ENCODE data around the gene MRAP. TPM values are rescaled to one million over a fixed set of nuclear protein-coding genes. Genes with fewer than 3 reads are reported as not detected.
"Not testable (repeated sequence)": the region's sequence is repeated elsewhere in the genome, so short reads cannot be mapped to it uniquely, and the experiment has no call there.

MRAP gene
- total RNA-seq, 1 donor from 2014 or later: not detected

DNA sequence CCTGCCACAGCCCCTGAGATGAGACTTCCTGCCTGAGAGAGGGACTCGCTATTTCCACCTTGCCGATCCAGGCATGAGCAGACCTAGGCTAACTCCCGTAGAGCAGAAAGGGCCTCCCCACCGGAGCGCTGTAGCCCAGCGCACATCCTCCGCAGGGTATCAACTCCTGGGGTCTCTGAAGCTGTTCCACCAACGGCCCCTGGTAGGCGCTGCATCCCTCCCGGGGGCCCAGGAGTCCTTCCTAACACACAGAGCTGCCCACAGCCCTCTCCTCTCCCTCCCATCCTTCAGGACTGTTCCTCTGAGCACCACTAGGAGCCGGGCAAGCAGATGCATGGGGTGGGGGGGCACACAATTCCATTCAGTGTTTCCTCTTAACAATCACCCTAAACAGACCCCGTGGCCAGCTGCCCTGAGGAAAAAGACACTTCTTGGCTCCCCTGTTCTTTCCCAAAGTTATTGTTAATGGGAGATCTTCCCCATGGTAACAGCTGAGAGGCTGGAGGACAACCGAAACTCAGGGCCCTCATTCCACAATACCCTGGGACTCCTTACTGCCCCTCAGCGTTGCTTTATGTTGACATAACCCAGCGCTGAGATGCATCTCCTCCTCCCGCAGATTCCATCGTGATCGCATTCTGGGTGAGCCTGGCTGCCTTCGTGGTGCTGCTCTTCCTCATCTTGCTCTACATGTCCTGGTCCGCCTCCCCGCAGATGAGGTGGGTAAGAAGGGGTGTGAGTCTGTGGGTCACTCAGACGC, 7.5 kb downstream of the MRAP start:
- DNase-seq (ENCODE audit: low spot score in 2 of 2, unreplicated experiment in 2 of 2): peak in 1 of 2 experiments; percentile 38
- Mint-ChIP-seq H3K4me1 (no peaks in the 10 kb centered on the region), H3K4me3 (no peak overlapping the region), H3K27me3 (ENCODE audit: low read depth) (no peaks in the 10 kb centered on the region), H3K36me3 (peaks cover 12% of the 10 kb centered on the region), H3K9me3 (no peaks in the 10 kb centered on the region), H3K27ac (no peak overlapping the region)
- TF ChIP-seq, protein P1, sequence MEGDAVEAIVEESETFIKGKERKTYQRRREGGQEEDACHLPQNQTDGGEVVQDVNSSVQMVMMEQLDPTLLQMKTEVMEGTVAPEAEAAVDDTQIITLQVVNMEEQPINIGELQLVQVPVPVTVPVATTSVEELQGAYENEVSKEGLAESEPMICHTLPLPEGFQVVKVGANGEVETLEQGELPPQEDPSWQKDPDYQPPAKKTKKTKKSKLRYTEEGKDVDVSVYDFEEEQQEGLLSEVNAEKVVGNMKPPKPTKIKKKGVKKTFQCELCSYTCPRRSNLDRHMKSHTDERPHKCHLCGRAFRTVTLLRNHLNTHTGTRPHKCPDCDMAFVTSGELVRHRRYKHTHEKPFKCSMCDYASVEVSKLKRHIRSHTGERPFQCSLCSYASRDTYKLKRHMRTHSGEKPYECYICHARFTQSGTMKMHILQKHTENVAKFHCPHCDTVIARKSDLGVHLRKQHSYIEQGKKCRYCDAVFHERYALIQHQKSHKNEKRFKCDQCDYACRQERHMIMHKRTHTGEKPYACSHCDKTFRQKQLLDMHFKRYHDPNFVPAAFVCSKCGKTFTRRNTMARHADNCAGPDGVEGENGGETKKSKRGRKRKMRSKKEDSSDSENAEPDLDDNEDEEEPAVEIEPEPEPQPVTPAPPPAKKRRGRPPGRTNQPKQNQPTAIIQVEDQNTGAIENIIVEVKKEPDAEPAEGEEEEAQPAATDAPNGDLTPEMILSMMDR (IDR thresholded peaks at IDR 0.05; ENCODE audit: unreplicated experiment): no peak

DNA sequence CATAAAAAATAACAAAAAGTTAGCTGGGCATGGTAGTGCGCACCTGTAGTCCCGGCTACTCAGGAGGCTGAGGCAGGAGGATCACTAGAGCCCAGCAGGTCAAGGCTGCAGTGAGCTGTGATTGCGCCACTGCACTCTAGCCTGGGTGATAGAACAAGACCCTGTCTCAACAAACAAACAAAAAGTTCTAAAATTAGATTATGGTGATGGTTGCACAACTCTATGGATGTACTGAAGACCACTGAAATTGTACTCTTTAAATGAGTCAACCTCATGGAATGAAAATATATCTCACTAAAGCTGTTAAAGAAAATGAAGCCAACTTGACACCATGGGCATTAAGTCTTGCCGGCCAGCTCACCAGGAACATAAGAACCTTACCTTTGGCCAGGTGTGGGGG, 9.1 kb downstream of the MRAP start:
- TF ChIP-seq, protein P1 (IDR thresholded peaks at IDR 0.05; ENCODE audit: unreplicated experiment): no peak
- no peak for DNase-seq (ENCODE audit: low spot score in 2 of 2, unreplicated experiment in 2 of 2)
- H3K4me1 Mint-ChIP-seq: no peaks in the 10 kb centered on the region
- no peaks in the 10 kb centered on the region for H3K27me3 Mint-ChIP-seq (ENCODE audit: low read depth)
- no peaks in the 10 kb centered on the region for H3K9me3 Mint-ChIP-seq
- H3K27ac Mint-ChIP-seq: no peak overlapping the region
- no peak overlapping the region for H3K4me3 Mint-ChIP-seq
- H3K36me3 Mint-ChIP-seq: peaks cover 6% of the 10 kb centered on the region

DNA sequence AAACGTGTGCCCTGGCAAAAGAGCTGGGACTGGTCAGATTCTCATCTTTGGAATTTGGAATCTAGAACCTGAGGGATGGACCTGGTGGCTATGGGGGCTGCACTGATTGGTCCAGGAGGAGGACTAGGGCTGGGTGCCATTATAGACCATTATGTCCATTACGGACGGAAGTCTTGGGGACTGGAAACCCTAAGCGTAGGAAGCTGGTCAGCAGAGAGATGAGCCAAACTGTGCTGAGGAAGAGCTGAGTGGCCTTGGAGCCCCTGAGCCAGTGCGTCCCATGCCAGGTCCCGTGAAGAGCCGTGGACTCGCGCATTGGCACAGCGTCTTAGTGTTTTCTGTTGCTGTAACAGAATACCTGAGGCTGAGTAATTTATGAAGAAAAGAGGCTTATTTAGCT, 10.0 kb downstream of the MRAP start:
- Mint-ChIP-seq H3K4me3 (no peak overlapping the region), H3K27me3 (ENCODE audit: low read depth) (no peaks in the 10 kb centered on the region), H3K36me3 (peaks cover 6% of the 10 kb centered on the region), H3K9me3 (no peaks in the 10 kb centered on the region), H3K27ac (no peak overlapping the region), H3K4me1 (no peaks in the 10 kb centered on the region)
- TF ChIP-seq, protein P1 (IDR thresholded peaks at IDR 0.05; ENCODE audit: unreplicated experiment): no peak
- DNase-seq (ENCODE audit: low spot score in 2 of 2, unreplicated experiment in 2 of 2): peak in 1 of 2 experiments; percentile 20

DNA sequence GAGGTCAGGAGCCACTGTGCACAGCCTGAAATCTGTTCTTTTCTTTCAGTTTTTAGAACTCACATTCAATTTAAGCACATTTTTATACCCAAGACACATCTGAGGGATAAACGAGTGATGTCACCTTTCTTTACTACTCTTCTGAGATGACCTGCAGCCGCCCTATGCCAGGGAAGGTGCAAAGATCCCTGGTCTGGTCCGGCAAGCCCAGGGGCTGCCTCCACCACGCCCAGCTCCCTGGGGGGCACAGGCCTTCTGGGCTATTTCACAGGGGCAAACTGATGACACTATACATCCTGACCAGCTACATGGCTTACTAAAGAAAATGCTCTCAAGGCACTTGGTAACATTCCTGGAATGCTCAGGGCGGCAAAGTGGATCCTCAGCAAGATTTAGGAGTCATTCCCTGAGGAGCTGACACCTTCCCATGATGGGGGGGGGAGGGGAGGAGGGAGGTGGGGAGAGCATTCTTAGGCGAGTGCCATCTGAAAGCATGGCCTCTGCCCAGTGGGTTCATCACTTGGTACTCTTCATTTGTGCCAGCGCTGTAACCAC, 11.3 kb downstream of the MRAP start:
- TF ChIP-seq, protein P1 (IDR thresholded peaks at IDR 0.05; ENCODE audit: unreplicated experiment): no peak
- Mint-ChIP-seq H3K9me3 (no peaks in the 10 kb centered on the region), H3K27me3 (ENCODE audit: low read depth) (no peaks in the 10 kb centered on the region), H3K4me3 (no peak overlapping the region), H3K4me1 (no peaks in the 10 kb centered on the region), H3K36me3 (peaks cover 12% of the 10 kb centered on the region), H3K27ac (no peak overlapping the region)
- DNase-seq (ENCODE audit: low spot score in 2 of 2, unreplicated experiment in 2 of 2): peak in 1 of 2 experiments; percentile 13

DNA sequence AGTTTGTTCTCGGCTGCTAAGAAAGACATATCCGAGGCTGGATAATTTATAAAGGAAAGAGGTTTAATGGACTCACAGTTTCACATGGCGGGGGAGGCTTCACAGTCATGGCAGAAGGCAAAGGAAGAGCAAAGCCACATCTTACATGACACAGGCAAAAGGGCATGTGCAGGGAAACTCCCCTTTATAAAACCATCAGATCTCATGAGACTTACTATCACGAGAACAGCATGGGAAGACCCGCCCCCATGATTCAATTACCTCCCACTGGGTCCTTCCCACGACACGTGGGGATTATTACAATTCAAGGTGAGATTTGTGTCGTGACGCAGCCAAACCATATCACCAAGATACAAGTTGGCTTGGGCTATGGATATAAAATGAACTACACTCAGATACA, 12.3 kb downstream of the MRAP start:
- not testable (repeated sequence) for H3K27ac Mint-ChIP-seq; H3K27me3 Mint-ChIP-seq (ENCODE audit: low read depth); H3K9me3 Mint-ChIP-seq; H3K4me3 Mint-ChIP-seq; H3K4me1 Mint-ChIP-seq
- peaks cover 12% of the 10 kb centered on the region for H3K36me3 Mint-ChIP-seq
- DNase-seq (ENCODE audit: low spot score in 2 of 2, unreplicated experiment in 2 of 2): peak in 1 of 2 experiments; percentile 7

DNA sequence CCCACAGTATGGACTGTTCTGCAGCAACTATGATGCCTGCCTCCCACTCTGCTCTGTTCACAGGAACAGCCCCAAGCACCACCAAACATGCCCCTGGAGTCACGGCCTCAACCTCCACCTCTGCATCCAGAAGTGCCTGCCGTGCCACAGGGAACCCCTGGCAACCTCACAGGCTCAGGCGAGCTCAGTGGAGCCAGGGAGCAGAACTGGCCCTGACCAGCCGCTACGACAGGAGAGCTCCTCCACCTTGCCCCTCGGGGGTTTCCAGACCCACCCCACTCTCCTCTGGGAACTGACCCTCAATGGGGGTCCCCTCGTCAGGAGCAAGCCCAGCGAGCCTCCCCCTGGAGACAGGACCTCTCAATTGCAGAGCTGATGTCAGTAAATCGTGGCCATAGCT, 13.0 kb downstream of the MRAP start:
- Mint-ChIP-seq H3K27ac (no peak overlapping the region), H3K36me3 (peaks cover 12% of the 10 kb centered on the region), H3K9me3 (no peaks in the 10 kb centered on the region), H3K27me3 (ENCODE audit: low read depth) (no peaks in the 10 kb centered on the region), H3K4me1 (no peaks in the 10 kb centered on the region), H3K4me3 (no peak overlapping the region)
- TF ChIP-seq, protein P1 (IDR thresholded peaks at IDR 0.05; ENCODE audit: unreplicated experiment): no peak
- DNase-seq (ENCODE audit: low spot score in 2 of 2, unreplicated experiment in 2 of 2): peak in 1 of 2 experiments; percentile 24

Data from mesothelial cell of epicardium (in vitro differentiated cells).